Islet of Langerhans (tissue), 1 donor: ENCODE measurements around the gene COL5A1.

Experiments used
- FAIRE-seq: peaks from one replicate; lab custom pipeline; 2011; peaks lifted over from hg19 to GRCh38; lab: Jason Lieb, UNC

The COL5A1 gene

GRCh38 chr9:134794663-134795370, 153.2 kb downstream of the COL5A1 start:
- FAIRE-seq: no peak

- no peak for FAIRE-seq
Measured at GRCh38 chr9:134795446-134795845, 153.8 kb downstream of the COL5A1 start.

- no peak for FAIRE-seq
Measured at GRCh38 chr9:134796882-134797281, 155.3 kb downstream of the COL5A1 start.

GRCh38 chr9:134800791-134801339, 159.3 kb downstream of the COL5A1 start:
- no peak for FAIRE-seq

- FAIRE-seq: no peak
Measured at GRCh38 chr9:134802216-134802795, 160.7 kb downstream of the COL5A1 start.

- no peak for FAIRE-seq
Measured at GRCh38 chr9:134804871-134805270, 163.3 kb downstream of the COL5A1 start.

GRCh38 chr9:134807716-134808446, 166.3 kb downstream of the COL5A1 start:
- FAIRE-seq: no peak

GRCh38 chr9:134808447-134808792, 166.8 kb downstream of the COL5A1 start:
- no peak for FAIRE-seq

GRCh38 chr9:134809292-134809691, 167.7 kb downstream of the COL5A1 start:
- no peak for FAIRE-seq

- no peak for FAIRE-seq
Measured at GRCh38 chr9:134809826-134810225, 168.2 kb downstream of the COL5A1 start.

GRCh38 chr9:134811079-134811672, 169.6 kb downstream of the COL5A1 start:
- no peak for FAIRE-seq

- no peak for FAIRE-seq
Measured at GRCh38 chr9:134811673-134812342, 170.2 kb downstream of the COL5A1 start.

GRCh38 chr9:134812343-134812673, 170.7 kb downstream of the COL5A1 start:
- no peak for FAIRE-seq

- no peak for FAIRE-seq
Measured at GRCh38 chr9:134813841-134814240, 172.2 kb downstream of the COL5A1 start.

GRCh38 chr9:134814598-134815215, 173.1 kb downstream of the COL5A1 start:
- no peak for FAIRE-seq

- FAIRE-seq: no peak
Measured at GRCh38 chr9:134815435-134816214, 174.0 kb downstream of the COL5A1 start.

- FAIRE-seq: no peak
Measured at GRCh38 chr9:134816264-134816663, 174.7 kb downstream of the COL5A1 start.

- FAIRE-seq: no peak
Measured at GRCh38 chr9:134818000-134818568, 176.5 kb downstream of the COL5A1 start.

GRCh38 chr9:134818591-134818990, 177.0 kb downstream of the COL5A1 start:
- FAIRE-seq: no peak

GRCh38 chr9:134820901-134821300, 179.3 kb downstream of the COL5A1 start:
- FAIRE-seq: no peak

GRCh38 chr9:134822541-134822940, 180.9 kb downstream of the COL5A1 start:
- no peak for FAIRE-seq
